Body of pancreas (tissue), 4 donors: Measurements from ENCODE around the gene CALML3. TPM values are rescaled to one million over a fixed set of nuclear protein-coding genes. Genes with fewer than 3 reads are reported as not detected.
"Not testable (repeated sequence)": the region's sequence is repeated elsewhere in the genome, so short reads cannot be mapped to it uniquely, and the experiment has no call there.

Source experiments
- ATAC-seq: fragments of 150-250 bp; one replicate; pipeline ENCODE4 v1.9.1; 2016
- DNase-seq, 4 donors: peaks; one replicate each; pipeline ENCODE4 v3.0.0-alpha.2; 2019
- H3K27ac ChIP-seq, 4 donors: fragments of 200-600 bp; sonication (generic); 1 replicate in 3 of 4; 2 replicates in 1 of 4; pipeline versions ENCODE4 v1.5.1 to v1.6.1; 2016 to 2019; ENCODE audit warnings: mild to moderate bottlenecking in 1 of 4, mixed read lengths in 1 of 4, moderate library complexity in 1 of 4
- H3K27me3 ChIP-seq, 2 donors: fragments of 200-600 bp; sonication (generic); one replicate each; pipeline ENCODE4 v1.6.0; 2016; ENCODE audit warnings: mild to moderate bottlenecking in 1 of 2
- H3K36me3 ChIP-seq, 2 donors: fragments of 200-600 bp; sonication (generic); replicated peaks in 1 of 2; 2 replicates each; pipeline ENCODE4 v1.5.1; 2016; ENCODE audit warnings: low read depth in 2 of 2; ENCODE audit not compliant: insufficient read depth in 1 of 2
- H3K4me1 ChIP-seq: fragments of 200-600 bp; sonication (generic); one replicate; pipeline ENCODE4 v1.6.0; 2016
- H3K4me3 ChIP-seq, 2 donors: fragments of 200-600 bp; sonication (generic); 1 replicate in 1 of 2; 2 replicates in 1 of 2; pipeline ENCODE4 v1.5.1; 2016 to 2019
- H3K9me3 ChIP-seq, 3 donors: fragments of 200-600 bp; sonication (generic); 1 replicate in 2 of 3; 2 replicates in 1 of 3; pipeline ENCODE4 v1.5.1; 2016
- CTCF ChIP-seq, 7 experiments: fragments of 450-650 bp in 4 of 7; fragments of 200-600 bp in 3 of 7; sonication (generic) in 3 of 7; IDR thresholded peaks; one replicate each; pipeline ENCODE4 v1.5.1; 2016 to 2019; ENCODE audit warnings: antibody characterized with exemption in 7 of 7
- POLR2A ChIP-seq, 3 donors: fragments of 450-650 bp; IDR thresholded peaks; one replicate each; pipeline ENCODE4 v1.6.1; 2016; ENCODE audit warnings: antibody characterized with exemption in 3 of 3, mild to moderate bottlenecking in 2 of 3
- WGBS, 2 donors: methylation state at CpG; one replicate each; pipeline ENCODE4 v1.1.5; 2017; 5-methylcytosine and 5-hydroxymethylcytosine counted together
- intact Hi-C: fragments of 100-400 bp; cut with DNase I; formaldehyde crosslinking; loops from one replicate; pipeline ENCODE4 v1.15.1; 2023
- total RNA-seq, 2 donors: library from RNA; depleted of rRNA; stranded (reverse); fragments of >200 nt; gene quantifications; one replicate each; pipeline ENCODE4 v1.1.0, GENCODE V29; 2016

CALML3 gene
- total RNA-seq, 2 donors from 2014 or later, result not detected

- intact Hi-C loops, result no loop called here
- 89 to 95% methylated on average over 10 to 11 of the region's 11 CpGs for WGBS, 2 donors
- no peak for TF ChIP-seq POLR2A (IDR thresholded peaks at IDR 0.05)
- TF ChIP-seq CTCF (IDR thresholded peaks at IDR 0.05), result no peak
- Histone ChIP-seq H3K27ac (no peak overlapping the region), H3K4me3 (no peak overlapping the region), H3K36me3 (no peaks in the 10 kb centered on the region), H3K9me3 (no peaks in the 10 kb centered on the region), H3K4me1 (peaks cover 13% of the 10 kb centered on the region), H3K27me3 (no peaks in the 10 kb centered on the region)
- DNase-seq (peak in 1 of 4 donors; percentile 6), ATAC-seq (no peak)
Measured at GRCh38 chr10:5556576-5556975, 31.8 kb downstream of the CALML3 start.

GRCh38 chr10:5557040-5557721 is 32.4 kb downstream of the CALML3 start:
- 87 to 96% methylated on average over 19 of the region's 19 CpGs for WGBS, 2 donors
- intact Hi-C loops, result no loop called here
- TF ChIP-seq CTCF (IDR thresholded peaks at IDR 0.05), result no peak
- no peak for TF ChIP-seq POLR2A (IDR thresholded peaks at IDR 0.05)
- H3K9me3 ChIP-seq, result no peaks in the 10 kb centered on the region
- no peaks in the 10 kb centered on the region for H3K27me3 ChIP-seq
- no peak overlapping the region for H3K4me3 ChIP-seq
- ATAC-seq (no peak), DNase-seq (peak in 1 of 4 donors; percentile 7)
- H3K4me1 ChIP-seq, result peaks cover 13% of the 10 kb centered on the region
- no peaks in the 10 kb centered on the region for H3K36me3 ChIP-seq
- H3K27ac ChIP-seq, result no peak overlapping the region

GRCh38 chr10:5557799-5558771 is 33.3 kb downstream of the CALML3 start:
- Histone ChIP-seq H3K36me3 (no peaks in the 10 kb centered on the region), H3K27ac (no peak overlapping the region), H3K27me3 (no peaks in the 10 kb centered on the region), H3K4me1 (peaks cover 13% of the 10 kb centered on the region), H3K4me3 (no peak overlapping the region), H3K9me3 (no peaks in the 10 kb centered on the region)
- WGBS, 2 donors, result 83% methylated on average over 18 to 28 of the region's 31 CpGs
- intact Hi-C loops, result no loop called here
- no peak for TF ChIP-seq CTCF (IDR thresholded peaks at IDR 0.05)
- no peak for TF ChIP-seq POLR2A (IDR thresholded peaks at IDR 0.05)
- peak in 1 of 4 donors; percentile 8 for DNase-seq
- no peak for ATAC-seq

- H3K4me1 ChIP-seq, result peaks cover 10% of the 10 kb centered on the region
- DNase-seq, result peak in 1 of 4 donors; percentile 1
- H3K36me3 ChIP-seq, ATAC-seq, intact Hi-C loops, H3K9me3 ChIP-seq, H3K27me3 ChIP-seq, H3K4me3 ChIP-seq, H3K27ac ChIP-seq: not testable (repeated sequence)
- whole genome bisulfite sequencing, 2 donors, result 83 to 98% methylated on average over 9 of the region's 9 CpGs
Measured at GRCh38 chr10:5559022-5559421, 34.3 kb downstream of the CALML3 start.

- Histone ChIP-seq H3K27ac (no peak overlapping the region), H3K4me3 (no peak overlapping the region), H3K9me3 (no peaks in the 10 kb centered on the region), H3K4me1 (peaks cover 4% of the 10 kb centered on the region), H3K36me3 (no peaks in the 10 kb centered on the region), H3K27me3 (no peaks in the 10 kb centered on the region)
- TF ChIP-seq CTCF (IDR thresholded peaks at IDR 0.05) (no peak), POLR2A (IDR thresholded peaks at IDR 0.05) (no peak)
- intact Hi-C loops, result no loop called here
- 66% methylated on average over 9 of the region's 9 CpGs for WGBS, 2 donors
- ATAC-seq (no peak), DNase-seq (no peak)
Measured at GRCh38 chr10:5559642-5560141, 34.9 kb downstream of the CALML3 start.
